HCT116 (cell line): ENCODE data around the gene ERN1.

ENCODE experiments used
- ATF3 ChIP-seq: IDR thresholded peaks from 2 replicates; pipeline ENCODE4 v1.6.1; 2012
- CTCF ChIP-seq, 3 experiments: fragments of 200-600 bp in 1 of 3; sonication (generic) in 1 of 3; IDR thresholded peaks in 2 of 3; conservative IDR thresholded peaks in 1 of 3; 2 replicates each; pipeline ENCODE4 v1.5.1; 2012 to 2017; ENCODE audit warnings: low read depth in 2 of 3, low read length in 2 of 3, antibody characterized with exemption in 1 of 3, borderline replicate concordance in 1 of 3, control low read depth in 1 of 3, mild to moderate bottlenecking in 1 of 3, mixed read lengths in 1 of 3, mixed run types in 1 of 3, moderate library complexity in 1 of 3; ENCODE audit not compliant: insufficient read depth in 1 of 3
- JUND ChIP-seq: IDR thresholded peaks from 2 replicates; pipeline ENCODE4 v1.6.1; 2012
- RAD21 ChIP-seq: IDR thresholded peaks from 2 replicates; pipeline ENCODE4 v1.6.1; 2012; ENCODE audit warnings: low read depth, mild to moderate bottlenecking
- SP1 ChIP-seq: IDR thresholded peaks from 2 replicates; pipeline ENCODE4 v1.6.1; 2012; ENCODE audit warnings: low read depth

- TF ChIP-seq RAD21 (no peak), CTCF (IDR thresholded peaks at IDR 0.05 in 2 of 3, conservative IDR thresholded peaks at IDR 0.05 in 1 of 3; ENCODE audit: borderline replicate concordance in 1 of 3, insufficient read depth in 1 of 3, low read depth in 2 of 3, low read length in 2 of 3) (no peak), JUND (no peak), ATF3 (no peak), SP1 (no peak)
Measured at GRCh38 chr17:64042700-64043485, 87.1 kb downstream of the ERN1 start.
